ENCODE results near the gene TTC36. TPM values are rescaled to one million over a fixed set of nuclear protein-coding genes. Genes with fewer than 3 reads are reported as not detected.

Gene TTC36
- total and polyA plus RNA-seq, 9 of the 15 experiments (the other 6 are each of a cell fraction or from before 2014, with no cell fraction given) = 0.22 to 0.23 TPM; not detected in 7

DNA sequence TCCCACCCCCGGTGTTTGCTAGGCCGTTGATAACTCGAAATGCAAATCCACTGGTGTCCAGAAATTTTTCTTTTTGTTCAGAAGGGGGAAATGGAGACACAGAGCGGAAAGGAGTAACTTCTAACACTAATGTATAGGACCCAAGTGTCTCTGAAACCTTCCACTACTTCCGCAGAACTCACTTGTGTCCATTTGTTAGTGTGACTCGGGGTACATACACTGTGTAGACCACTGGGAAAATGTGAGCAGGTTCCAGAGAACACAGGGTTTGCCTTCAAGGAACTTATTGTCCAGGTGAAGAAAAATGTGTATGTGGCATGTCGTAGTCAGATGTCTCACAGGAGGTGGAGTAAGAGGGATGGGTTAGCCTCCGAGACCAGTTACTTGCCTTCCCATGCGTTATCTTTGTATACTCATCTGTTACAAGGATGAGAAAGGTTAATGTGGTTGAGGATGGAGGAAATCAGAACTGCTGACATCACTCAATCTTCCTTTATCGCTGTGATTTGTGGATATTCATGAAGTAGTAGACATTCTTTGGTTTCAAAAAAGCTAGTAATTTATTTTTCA is 45.8 kb downstream of the TTC36 start (continued):
- TF ChIP-seq, protein P1, sequence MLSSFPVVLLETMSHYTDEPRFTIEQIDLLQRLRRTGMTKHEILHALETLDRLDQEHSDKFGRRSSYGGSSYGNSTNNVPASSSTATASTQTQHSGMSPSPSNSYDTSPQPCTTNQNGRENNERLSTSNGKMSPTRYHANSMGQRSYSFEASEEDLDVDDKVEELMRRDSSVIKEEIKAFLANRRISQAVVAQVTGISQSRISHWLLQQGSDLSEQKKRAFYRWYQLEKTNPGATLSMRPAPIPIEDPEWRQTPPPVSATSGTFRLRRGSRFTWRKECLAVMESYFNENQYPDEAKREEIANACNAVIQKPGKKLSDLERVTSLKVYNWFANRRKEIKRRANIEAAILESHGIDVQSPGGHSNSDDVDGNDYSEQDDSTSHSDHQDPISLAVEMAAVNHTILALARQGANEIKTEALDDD (IDR thresholded peaks at IDR 0.05) = peak; percentile 97
- peak; percentile 91 for TF ChIP-seq MAFF (IDR thresholded peaks at IDR 0.05; ENCODE audit: low read length)
- no peak for TF ChIP-seq HEY1 (CRISPR knock-in tag; IDR thresholded peaks at IDR 0.05; ENCODE audit: borderline replicate concordance)
- TF ChIP-seq TEAD4 (IDR thresholded peaks at IDR 0.05; ENCODE audit: low read length) = peak; percentile 97
- no peak for TF ChIP-seq TEAD4 (CRISPR knock-in tag; IDR thresholded peaks at IDR 0.05; ENCODE audit: borderline replicate concordance)
- TF ChIP-seq, protein P2, sequence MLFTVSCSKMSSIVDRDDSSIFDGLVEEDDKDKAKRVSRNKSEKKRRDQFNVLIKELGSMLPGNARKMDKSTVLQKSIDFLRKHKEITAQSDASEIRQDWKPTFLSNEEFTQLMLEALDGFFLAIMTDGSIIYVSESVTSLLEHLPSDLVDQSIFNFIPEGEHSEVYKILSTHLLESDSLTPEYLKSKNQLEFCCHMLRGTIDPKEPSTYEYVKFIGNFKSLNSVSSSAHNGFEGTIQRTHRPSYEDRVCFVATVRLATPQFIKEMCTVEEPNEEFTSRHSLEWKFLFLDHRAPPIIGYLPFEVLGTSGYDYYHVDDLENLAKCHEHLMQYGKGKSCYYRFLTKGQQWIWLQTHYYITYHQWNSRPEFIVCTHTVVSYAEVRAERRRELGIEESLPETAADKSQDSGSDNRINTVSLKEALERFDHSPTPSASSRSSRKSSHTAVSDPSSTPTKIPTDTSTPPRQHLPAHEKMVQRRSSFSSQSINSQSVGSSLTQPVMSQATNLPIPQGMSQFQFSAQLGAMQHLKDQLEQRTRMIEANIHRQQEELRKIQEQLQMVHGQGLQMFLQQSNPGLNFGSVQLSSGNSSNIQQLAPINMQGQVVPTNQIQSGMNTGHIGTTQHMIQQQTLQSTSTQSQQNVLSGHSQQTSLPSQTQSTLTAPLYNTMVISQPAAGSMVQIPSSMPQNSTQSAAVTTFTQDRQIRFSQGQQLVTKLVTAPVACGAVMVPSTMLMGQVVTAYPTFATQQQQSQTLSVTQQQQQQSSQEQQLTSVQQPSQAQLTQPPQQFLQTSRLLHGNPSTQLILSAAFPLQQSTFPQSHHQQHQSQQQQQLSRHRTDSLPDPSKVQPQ (CRISPR knock-in tag; IDR thresholded peaks at IDR 0.05; ENCODE audit: borderline replicate concordance) = no peak
- TF ChIP-seq DPF2 (IDR thresholded peaks at IDR 0.05) = peak; percentile 86
- TF ChIP-seq SMAD4 (CRISPR knock-in tag; conservative IDR thresholded peaks at IDR 0.05) = peak; percentile 45; the same call in 1 of the 2 replicates
- TF ChIP-seq SRF (CRISPR knock-in tag; IDR thresholded peaks at IDR 0.05) = no peak
- no peak for TF ChIP-seq SIX5 (IDR thresholded peaks at IDR 0.05; ENCODE audit: borderline replicate concordance in 1 of 2, insufficient read depth in 1 of 2, low read depth in 1 of 2, low read length in 2 of 2)
- no peak for TF ChIP-seq POLR2A (conservative IDR thresholded peaks at IDR 0.05)
- peak; percentile 79 for TF ChIP-seq MTA1 (IDR thresholded peaks at IDR 0.05; ENCODE audit: borderline replicate concordance)
- TF ChIP-seq CREB3 (tag; conservative IDR thresholded peaks at IDR 0.05; ENCODE audit: low read depth) = no peak; the same call in 1 of the 2 replicates
- no peak for TF ChIP-seq ID3 (CRISPR knock-in tag; IDR thresholded peaks at IDR 0.05)
- TF ChIP-seq ID3 (tag; IDR thresholded peaks at IDR 0.05) = peak; percentile 94
- TF ChIP-seq, protein P3, sequence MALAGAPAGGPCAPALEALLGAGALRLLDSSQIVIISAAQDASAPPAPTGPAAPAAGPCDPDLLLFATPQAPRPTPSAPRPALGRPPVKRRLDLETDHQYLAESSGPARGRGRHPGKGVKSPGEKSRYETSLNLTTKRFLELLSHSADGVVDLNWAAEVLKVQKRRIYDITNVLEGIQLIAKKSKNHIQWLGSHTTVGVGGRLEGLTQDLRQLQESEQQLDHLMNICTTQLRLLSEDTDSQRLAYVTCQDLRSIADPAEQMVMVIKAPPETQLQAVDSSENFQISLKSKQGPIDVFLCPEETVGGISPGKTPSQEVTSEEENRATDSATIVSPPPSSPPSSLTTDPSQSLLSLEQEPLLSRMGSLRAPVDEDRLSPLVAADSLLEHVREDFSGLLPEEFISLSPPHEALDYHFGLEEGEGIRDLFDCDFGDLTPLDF (CRISPR knock-in tag; IDR thresholded peaks at IDR 0.05) = 0 out of 2 replicates have a peak, but pooled peaks have one; percentile 6
- no peak for TF ChIP-seq ZNF830 (CRISPR knock-in tag; IDR thresholded peaks at IDR 0.05)
- TF ChIP-seq ZNF354B (CRISPR knock-in tag; IDR thresholded peaks at IDR 0.05) = no peak
- TF ChIP-seq, protein P4, sequence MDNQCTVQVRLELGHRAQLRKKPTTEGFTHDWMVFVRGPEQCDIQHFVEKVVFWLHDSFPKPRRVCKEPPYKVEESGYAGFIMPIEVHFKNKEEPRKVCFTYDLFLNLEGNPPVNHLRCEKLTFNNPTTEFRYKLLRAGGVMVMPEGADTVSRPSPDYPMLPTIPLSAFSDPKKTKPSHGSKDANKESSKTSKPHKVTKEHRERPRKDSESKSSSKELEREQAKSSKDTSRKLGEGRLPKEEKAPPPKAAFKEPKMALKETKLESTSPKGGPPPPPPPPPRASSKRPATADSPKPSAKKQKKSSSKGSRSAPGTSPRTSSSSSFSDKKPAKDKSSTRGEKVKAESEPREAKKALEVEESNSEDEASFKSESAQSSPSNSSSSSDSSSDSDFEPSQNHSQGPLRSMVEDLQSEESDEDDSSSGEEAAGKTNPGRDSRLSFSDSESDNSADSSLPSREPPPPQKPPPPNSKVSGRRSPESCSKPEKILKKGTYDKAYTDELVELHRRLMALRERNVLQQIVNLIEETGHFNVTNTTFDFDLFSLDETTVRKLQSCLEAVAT (IDR thresholded peaks at IDR 0.05) = peak in 1 of 2 experiments; percentile 71; a peak in 1 of 4 replicates
- no peak for TF ChIP-seq ZFP30 (CRISPR knock-in tag; IDR thresholded peaks at IDR 0.05; ENCODE audit: borderline replicate concordance)
- TF ChIP-seq ZNF316 (IDR thresholded peaks at IDR 0.05) = peak; percentile 98
- TF ChIP-seq ZNF41 (CRISPR knock-in tag; conservative IDR thresholded peaks at IDR 0.05) = 0 out of 2 replicates have a peak, but pooled peaks have one; percentile 36
